Measurements from ENCODE around the gene TREH.
A peak's percentile ranks its signal among the peaks of the same experiment; 100 is the strongest.

TREH gene

GRCh38 chr11:118661425-118662301 is 17.8 kb downstream of the TREH start:
- TF ChIP-seq MYC (IDR thresholded peaks at IDR 0.05; ENCODE audit: low read depth, low read length): no peak
- no peak for TF ChIP-seq CTCF (IDR thresholded peaks at IDR 0.05; ENCODE audit: low read depth, low read length)
- DNase-seq (ENCODE audit: low read depth): no peak
- no peak overlapping the region for H3K4me3 ChIP-seq (ENCODE audit: low read depth, low read length)

GRCh38 chr11:118660681-118661424 is 18.6 kb downstream of the TREH start:
- TF ChIP-seq MAX (IDR thresholded peaks at IDR 0.05; ENCODE audit: low read depth, low read length) (no peak), POLR2A (IDR thresholded peaks at IDR 0.05; ENCODE audit: extremely low read depth, insufficient read length) (no peak), MYC (IDR thresholded peaks at IDR 0.05; ENCODE audit: low read depth, low read length) (no peak), CTCF (IDR thresholded peaks at IDR 0.05; ENCODE audit: low read depth, low read length) (no peak)
- no peak for DNase-seq (ENCODE audit: low read depth)
- H3K4me3 ChIP-seq (ENCODE audit: low read depth, low read length): no peak overlapping the region

GRCh38 chr11:118659953-118660680 is 19.3 kb downstream of the TREH start:
- DNase-seq (ENCODE audit: low read depth): no peak
- TF ChIP-seq MAX (IDR thresholded peaks at IDR 0.05; ENCODE audit: low read depth, low read length) (no peak), POLR2A (IDR thresholded peaks at IDR 0.05; ENCODE audit: extremely low read depth, insufficient read length) (no peak), MYC (IDR thresholded peaks at IDR 0.05; ENCODE audit: low read depth, low read length) (no peak), CTCF (IDR thresholded peaks at IDR 0.05; ENCODE audit: low read depth, low read length) (no peak)
- H3K4me3 ChIP-seq (ENCODE audit: low read depth, low read length): no peak overlapping the region

GRCh38 chr11:118659314-118659952 is 20.0 kb downstream of the TREH start:
- peak; percentile 83 for DNase-seq (ENCODE audit: low read depth)
- TF ChIP-seq MAX (IDR thresholded peaks at IDR 0.05; ENCODE audit: low read depth, low read length) (0 out of 2 replicates have a peak, but pooled peaks have one; percentile 14), POLR2A (IDR thresholded peaks at IDR 0.05; ENCODE audit: extremely low read depth, insufficient read length) (no peak), MYC (IDR thresholded peaks at IDR 0.05; ENCODE audit: low read depth, low read length) (no peak), CTCF (IDR thresholded peaks at IDR 0.05; ENCODE audit: low read depth, low read length) (peak; percentile 97)
- H3K4me3 ChIP-seq (ENCODE audit: low read depth, low read length): no peak overlapping the region

- DNase-seq (ENCODE audit: low read depth): peak; percentile 15
- no peak for TF ChIP-seq MYC (IDR thresholded peaks at IDR 0.05; ENCODE audit: low read depth, low read length)
- TF ChIP-seq CTCF (IDR thresholded peaks at IDR 0.05; ENCODE audit: low read depth, low read length): no peak
- TF ChIP-seq MAX (IDR thresholded peaks at IDR 0.05; ENCODE audit: low read depth, low read length): no peak
- no peak for TF ChIP-seq POLR2A (IDR thresholded peaks at IDR 0.05; ENCODE audit: extremely low read depth, insufficient read length)
- H3K4me3 ChIP-seq (ENCODE audit: low read depth, low read length): no peak overlapping the region
Measured at GRCh38 chr11:118658429-118659313, 20.8 kb downstream of the TREH start.

Measured in NB4 (cell line).